GM12865 (cell line): Measurements from ENCODE around the gene CCDC81.

Source experiments
- DNase-seq: peaks from one replicate; pipeline ENCODE4 v3.0.0; 2010; ENCODE audit warnings: low read depth
- H3K4me3 ChIP-seq: 2 replicates; pipeline ENCODE4 v1.5.1; 2011; ENCODE audit warnings: mild to moderate bottlenecking, low read depth, low read length, control low read depth
- TF ChIP-seq, protein P1 (sequence below): IDR thresholded peaks from 2 replicates; pipeline ENCODE4 v1.5.1; 2011; ENCODE audit warnings: low read length, control low read depth, low read depth, inconsistent platforms; ENCODE audit not compliant: insufficient read depth; ENCODE audit errors: missing control alignments

The CCDC81 gene

DNA sequence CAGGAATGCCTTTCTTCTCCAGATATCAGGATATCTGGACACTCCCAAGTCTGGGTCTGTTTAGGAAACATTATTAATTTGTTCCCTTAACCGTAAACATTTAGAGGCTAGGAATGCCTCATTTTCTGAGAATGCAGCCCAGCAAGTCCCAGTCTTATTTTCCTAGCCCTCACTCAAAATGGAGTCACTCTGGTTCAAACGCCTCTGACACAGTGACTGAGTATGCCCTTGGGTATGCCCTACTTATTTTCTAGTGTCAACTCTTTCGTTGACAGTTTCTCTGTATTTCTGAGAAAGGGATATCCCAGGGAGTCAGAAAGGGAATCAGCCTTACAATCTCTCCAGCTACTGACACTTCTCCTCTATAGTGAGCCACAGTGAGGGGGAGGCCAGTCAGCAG is 16.0 kb upstream of the CCDC81 start:
- TF ChIP-seq, protein P1, sequence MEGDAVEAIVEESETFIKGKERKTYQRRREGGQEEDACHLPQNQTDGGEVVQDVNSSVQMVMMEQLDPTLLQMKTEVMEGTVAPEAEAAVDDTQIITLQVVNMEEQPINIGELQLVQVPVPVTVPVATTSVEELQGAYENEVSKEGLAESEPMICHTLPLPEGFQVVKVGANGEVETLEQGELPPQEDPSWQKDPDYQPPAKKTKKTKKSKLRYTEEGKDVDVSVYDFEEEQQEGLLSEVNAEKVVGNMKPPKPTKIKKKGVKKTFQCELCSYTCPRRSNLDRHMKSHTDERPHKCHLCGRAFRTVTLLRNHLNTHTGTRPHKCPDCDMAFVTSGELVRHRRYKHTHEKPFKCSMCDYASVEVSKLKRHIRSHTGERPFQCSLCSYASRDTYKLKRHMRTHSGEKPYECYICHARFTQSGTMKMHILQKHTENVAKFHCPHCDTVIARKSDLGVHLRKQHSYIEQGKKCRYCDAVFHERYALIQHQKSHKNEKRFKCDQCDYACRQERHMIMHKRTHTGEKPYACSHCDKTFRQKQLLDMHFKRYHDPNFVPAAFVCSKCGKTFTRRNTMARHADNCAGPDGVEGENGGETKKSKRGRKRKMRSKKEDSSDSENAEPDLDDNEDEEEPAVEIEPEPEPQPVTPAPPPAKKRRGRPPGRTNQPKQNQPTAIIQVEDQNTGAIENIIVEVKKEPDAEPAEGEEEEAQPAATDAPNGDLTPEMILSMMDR: no peak
- DNase-seq: no peak
- H3K4me3 ChIP-seq: no peak overlapping the region

DNA sequence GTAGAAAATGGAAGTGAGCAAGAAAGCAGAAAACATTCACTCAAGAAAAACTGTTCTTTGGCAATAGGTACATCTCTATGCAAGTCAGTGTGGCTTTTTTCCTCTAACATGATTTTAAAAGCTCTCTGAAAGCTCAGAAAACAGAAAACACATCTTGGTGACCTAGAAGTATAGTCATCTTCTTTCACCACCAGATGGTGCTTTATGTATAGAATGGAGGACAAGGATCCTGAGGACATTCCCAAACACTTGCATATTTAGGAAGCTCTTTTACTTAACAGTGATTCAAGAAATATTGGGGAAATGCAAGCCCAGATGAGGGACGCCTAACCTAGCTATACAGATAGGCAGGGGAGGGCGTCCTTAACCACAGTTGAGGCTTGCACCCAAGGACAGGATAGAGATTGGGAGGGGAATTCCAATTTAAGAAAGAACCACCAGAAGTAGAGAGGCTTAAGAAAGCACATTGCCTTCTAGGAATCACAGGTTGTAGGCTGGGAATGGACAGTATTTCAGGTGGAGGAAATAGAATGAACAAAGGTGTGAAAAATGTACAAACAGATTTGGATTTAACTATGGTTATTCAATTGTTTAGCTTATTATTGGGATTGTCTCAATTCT is 13.8 kb upstream of the CCDC81 start:
- TF ChIP-seq, protein P1: no peak
- H3K4me3 ChIP-seq: no peak overlapping the region
- DNase-seq: no peak

DNA sequence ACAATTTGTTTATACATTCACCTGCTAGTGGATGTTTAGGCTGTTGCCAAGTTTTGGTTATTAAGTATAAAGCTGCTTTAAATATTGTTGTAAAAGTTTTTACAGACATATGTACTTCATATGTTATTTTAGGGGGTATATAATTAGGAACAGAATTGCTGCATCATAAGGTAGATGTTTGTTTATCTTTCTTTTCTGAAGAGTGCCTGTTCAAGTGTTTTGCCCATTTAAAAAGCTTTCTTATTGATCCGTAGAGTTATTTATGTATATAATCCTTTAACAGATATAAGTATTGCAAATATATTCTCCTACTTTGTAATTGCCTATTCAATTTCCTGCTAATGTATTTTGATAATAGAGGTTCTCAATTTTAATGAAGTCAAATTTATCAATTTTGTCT is 11.3 kb upstream of the CCDC81 start:
- TF ChIP-seq, protein P1: no peak
- no peak for DNase-seq
- H3K4me3 ChIP-seq: no peak overlapping the region

DNA sequence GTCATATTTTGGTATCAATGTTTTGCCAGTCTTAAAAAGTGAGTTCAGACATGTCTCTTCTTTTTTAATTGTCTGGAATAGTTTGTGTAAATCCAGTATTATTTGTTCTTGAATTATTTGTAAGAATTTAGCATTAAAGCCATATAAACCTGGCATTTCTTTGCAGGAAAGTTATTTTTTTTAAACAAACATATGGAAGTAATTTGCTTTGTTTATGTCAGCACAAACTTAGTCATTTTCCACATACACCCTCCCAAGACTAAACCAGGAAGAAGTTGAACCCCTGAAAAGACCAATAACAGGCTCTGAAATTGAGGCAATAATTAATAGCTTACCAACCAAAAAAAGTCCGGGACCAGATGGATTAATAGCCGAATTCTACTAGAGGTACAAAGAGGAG is 9.1 kb upstream of the CCDC81 start:
- TF ChIP-seq, protein P1: no peak
- DNase-seq: no peak

DNA sequence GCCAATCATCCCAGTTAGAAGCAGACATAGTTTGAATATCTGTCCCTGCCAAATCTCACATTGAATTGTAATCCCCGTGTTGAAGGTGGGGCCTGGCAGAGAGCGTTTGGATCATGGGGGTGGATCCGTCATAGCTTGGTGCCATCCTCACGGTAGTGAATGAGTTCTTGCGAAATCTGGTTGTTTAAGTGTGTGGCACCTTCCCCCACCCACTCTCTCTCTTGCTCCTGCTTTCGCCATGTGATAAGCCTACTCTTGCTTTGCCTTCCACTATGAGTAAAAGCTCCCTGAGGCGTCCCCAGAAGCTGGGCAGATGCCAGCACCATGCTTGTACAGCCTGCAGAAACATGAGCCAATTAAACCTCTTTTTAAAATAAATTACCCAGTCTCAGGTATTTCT is 5.0 kb upstream of the CCDC81 start:
- no peak overlapping the region for H3K4me3 ChIP-seq
- DNase-seq: no peak
- TF ChIP-seq, protein P1: no peak

More for the DNA sequence above, 9.1 kb upstream of the CCDC81 start:
- no peak overlapping the region for H3K4me3 ChIP-seq

DNA sequence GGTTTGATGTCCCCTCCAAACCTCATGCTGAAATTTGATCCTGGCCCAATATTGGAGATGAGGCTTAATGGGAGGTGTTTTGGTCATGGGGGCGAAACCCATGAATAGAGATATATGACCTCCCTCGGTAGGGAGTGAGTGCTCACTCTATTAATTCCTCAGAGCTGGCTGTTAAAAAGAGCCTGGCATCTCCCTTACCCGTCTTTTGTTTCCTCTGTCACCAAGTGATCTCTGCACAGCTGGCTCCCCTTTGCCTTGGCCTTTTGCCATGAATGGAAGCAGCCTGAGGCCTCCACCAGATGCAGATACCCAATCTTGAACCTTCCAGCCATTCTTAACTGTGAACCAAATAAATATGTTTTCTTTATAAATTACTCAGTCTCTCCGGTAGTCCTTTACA is 4.5 kb upstream of the CCDC81 start:
- no peak for DNase-seq
- no peak overlapping the region for H3K4me3 ChIP-seq
- TF ChIP-seq, protein P1: no peak

DNA sequence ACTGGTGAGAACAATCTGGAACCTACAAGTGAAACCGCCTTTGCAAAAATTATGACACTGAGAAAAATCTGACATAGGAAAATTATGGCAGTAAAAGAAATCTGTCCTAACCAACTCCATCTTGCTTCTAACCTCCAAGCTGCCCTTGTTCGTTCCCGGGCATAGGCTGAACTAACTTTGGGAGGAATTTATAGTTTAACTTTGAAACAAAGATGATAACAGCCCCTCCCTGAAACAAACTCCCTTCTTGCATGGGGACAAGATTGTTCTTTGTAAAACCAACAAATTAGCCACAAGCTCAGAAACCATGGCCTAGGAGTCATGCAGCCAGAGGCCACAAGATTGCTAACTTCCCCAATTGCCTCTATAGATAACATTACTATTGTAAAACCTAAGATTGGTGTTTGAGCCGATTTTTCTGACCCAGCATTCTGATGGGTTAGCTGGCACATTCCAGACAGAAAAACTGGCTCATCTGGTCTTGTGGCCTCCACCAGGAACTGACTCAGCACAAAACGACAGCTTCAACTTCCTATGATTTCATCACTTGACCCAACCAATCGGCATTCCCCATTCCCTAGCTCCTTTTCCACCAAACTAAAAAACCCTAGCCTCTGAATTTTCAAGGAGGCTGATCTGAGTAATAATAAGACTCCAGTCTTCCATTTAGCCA is 3.6 kb upstream of the CCDC81 start:
- H3K4me3 ChIP-seq: no peak overlapping the region
- TF ChIP-seq, protein P1: no peak
- no peak for DNase-seq
